Immature natural killer cell (primary cell): ENCODE results near the gene FBXW8. TPM values are rescaled to one million over a fixed set of nuclear protein-coding genes. Genes with fewer than 3 reads are reported as not detected.
"Not testable (repeated sequence)": the region's sequence is repeated elsewhere in the genome, so short reads cannot be mapped to it uniquely, and the experiment has no call there.

Source experiments
- DNase-seq, 3 donors: peaks; one replicate each; pipeline ENCODE4 v3.0.0; 2022; ENCODE audit warnings: mixed read lengths in 1 of 3
- H3K27ac Mint-ChIP-seq, 6 donors: one replicate each; pipeline ENCODE4 v1.8.0; 2020; ENCODE audit warnings: mixed read lengths in 6 of 6, mild to moderate bottlenecking in 5 of 6, inconsistent platforms in 4 of 6, moderate library complexity in 3 of 6
- H3K27me3 Mint-ChIP-seq, 3 donors: one replicate each; pipeline ENCODE4 v1.8.0; 2020 to 2021; ENCODE audit warnings: low read depth in 3 of 3, mild to moderate bottlenecking in 3 of 3, mixed read lengths in 3 of 3, moderate library complexity in 3 of 3, inconsistent platforms in 1 of 3
- H3K36me3 Mint-ChIP-seq, 3 donors: one replicate each; pipeline ENCODE4 v1.8.0; 2020; ENCODE audit warnings: mixed read lengths in 3 of 3, inconsistent platforms in 2 of 3, mild to moderate bottlenecking in 2 of 3
- H3K4me1 Mint-ChIP-seq, 2 donors: one replicate each; pipeline ENCODE4 v1.8.0; 2020; ENCODE audit warnings: inconsistent platforms in 2 of 2, mild to moderate bottlenecking in 2 of 2, mixed read lengths in 2 of 2, moderate library complexity in 1 of 2
- H3K4me3 Mint-ChIP-seq, 5 donors: one replicate each; pipeline ENCODE4 v1.8.0; 2020; ENCODE audit warnings: mild to moderate bottlenecking in 5 of 5, mixed read lengths in 5 of 5, inconsistent platforms in 3 of 5, moderate library complexity in 3 of 5
- H3K9me3 Mint-ChIP-seq, 6 donors: one replicate each; pipeline ENCODE4 v1.8.0; 2020; ENCODE audit warnings: mild to moderate bottlenecking in 6 of 6, mixed read lengths in 6 of 6, inconsistent platforms in 4 of 6, moderate library complexity in 3 of 6
- polyA plus RNA-seq, 3 donors: library from polyadenylated mRNA; unstranded; fragments of 300-500 nt; fragmentation: Illumina TruSeq; gene quantifications; one replicate each; pipeline ENCODE4 v1.2.3, GENCODE V29; 2021

FBXW8 gene
- polyA plus RNA-seq, 3 donors from 2014 or later, result 6.6 to 11.6 (median 10.6) TPM

DNA sequence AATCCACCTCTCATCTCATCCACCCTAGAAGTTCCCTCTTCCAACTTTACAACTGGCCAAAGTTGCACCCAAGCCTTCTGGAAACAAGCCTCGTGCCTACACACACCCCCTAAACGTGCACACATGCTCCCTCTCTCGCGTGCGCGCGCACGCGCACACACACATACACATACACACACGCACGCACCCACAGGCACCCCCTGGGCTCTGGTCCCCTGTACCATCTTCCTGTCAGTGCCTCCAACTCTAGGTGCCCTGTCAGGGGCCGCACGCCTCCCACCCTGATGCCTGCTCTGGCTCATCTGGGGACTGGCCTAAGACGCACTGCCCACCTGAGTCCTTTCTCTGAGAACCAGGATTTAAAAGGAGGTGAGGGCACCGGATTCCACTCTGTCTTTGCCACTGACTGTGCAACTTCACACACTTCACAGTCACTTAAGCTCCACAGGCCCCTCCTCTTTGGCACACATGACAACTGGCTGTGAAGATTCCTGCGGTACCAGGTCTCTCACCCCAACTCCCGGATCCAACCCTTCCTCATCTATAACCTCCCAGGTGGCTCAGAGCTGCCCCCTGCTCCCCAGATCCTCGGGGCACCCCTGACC lies 142.9 kb downstream of the FBXW8 start:
- Mint-ChIP-seq H3K36me3 (peaks cover 0 to 22% (median 12%) of the 10 kb centered on the region in 3 donors), H3K4me3 (peak overlapping the region in 3 of 5 donors; percentile 30 to 52 (median 45)), H3K4me1 (peaks cover 45 to 59% of the 10 kb centered on the region in 2 donors), H3K27me3 (peaks cover 0 to 12% (median 3%) of the 10 kb centered on the region in 3 donors), H3K27ac (no peak overlapping the region), H3K9me3 (no peaks in the 10 kb centered on the region)
- no peak for DNase-seq

DNA sequence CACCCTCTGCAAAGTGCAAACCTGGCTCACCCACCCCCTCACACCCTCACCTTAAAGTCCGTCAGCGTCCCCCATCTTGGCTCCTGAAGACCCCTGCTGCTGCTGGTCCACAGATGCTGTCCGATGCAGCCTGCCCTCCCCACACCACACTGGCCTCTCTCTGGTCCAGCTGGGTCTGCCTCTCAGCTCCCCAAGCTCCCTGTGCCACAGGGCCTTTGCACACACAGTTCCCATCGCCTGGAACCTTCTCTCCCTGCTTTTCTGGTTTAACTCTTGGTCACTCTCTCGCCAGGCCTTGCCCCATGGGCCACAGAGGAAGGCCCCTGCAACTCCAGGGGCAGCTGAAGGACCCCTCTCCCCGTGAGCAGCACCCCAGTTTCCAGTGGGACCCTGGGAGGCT lies 143.5 kb downstream of the FBXW8 start:
- Mint-ChIP-seq H3K27ac (no peak overlapping the region), H3K9me3 (no peaks in the 10 kb centered on the region), H3K27me3 (peaks cover 0 to 12% (median 3%) of the 10 kb centered on the region in 3 donors), H3K4me3 (peak overlapping the region in 1 of 5 donors; percentile 30), H3K36me3 (peaks cover 0 to 22% (median 12%) of the 10 kb centered on the region in 3 donors), H3K4me1 (peaks cover 49 to 60% of the 10 kb centered on the region in 2 donors)
- DNase-seq, result no peak

DNA sequence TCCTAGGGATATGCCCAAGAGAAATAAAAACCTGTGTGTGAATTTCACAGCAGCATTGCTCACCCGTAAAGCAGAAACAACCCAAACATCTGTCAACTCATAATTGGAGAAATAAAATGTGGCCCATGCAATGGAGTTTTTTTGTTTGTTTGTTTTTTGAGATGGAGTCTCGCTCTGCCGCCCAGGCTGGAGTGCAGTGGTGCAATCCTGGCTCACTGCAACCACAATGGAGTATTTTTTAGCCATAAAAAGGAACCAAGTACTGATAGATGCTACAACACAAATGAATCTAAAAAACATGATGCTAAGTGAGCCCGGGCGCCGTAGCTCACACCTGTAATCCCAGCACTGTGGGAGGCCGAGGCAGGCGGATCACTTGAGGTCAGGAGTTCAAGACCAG lies 146.9 kb downstream of the FBXW8 start:
- not testable (repeated sequence) for H3K4me3 Mint-ChIP-seq, H3K27me3 Mint-ChIP-seq, DNase-seq, H3K9me3 Mint-ChIP-seq
- H3K36me3 Mint-ChIP-seq, result peaks cover 0 to 19% (median 12%) of the 10 kb centered on the region in 3 donors
- peaks cover 51 to 60% of the 10 kb centered on the region in 2 donors for H3K4me1 Mint-ChIP-seq
- H3K27ac Mint-ChIP-seq, result peak overlapping the region in 2 of 6 donors; percentile 25 to 58

DNA sequence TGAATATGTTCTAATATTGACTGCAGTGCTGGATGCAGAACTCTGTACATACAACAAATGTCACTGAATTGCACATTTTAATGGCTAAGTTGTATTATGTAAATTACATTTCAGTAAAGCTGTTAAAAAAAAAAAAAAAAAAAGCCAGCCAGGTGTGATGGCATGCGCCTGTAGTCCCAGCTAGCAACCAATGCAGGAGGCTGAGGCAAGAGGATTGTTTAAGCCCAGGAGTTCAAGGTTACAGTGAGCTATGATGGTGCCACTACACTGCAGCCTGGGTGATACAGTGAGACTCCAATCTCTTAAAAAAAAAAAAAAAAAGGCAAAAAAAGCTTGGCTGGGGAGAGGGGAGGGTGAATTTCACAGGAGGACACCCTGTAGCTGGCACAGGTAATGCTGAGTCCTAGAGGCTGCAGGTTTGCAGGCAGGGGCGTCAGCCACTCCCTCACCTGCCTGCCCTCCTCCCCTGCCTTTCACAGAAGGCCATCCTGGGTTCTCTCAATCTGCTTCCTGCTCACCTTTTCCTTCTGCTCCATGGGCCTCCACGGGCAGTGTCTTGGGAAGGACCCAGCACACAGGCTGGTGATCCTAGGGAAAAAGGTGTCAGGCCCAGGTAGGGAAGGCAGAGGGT lies 147.8 kb downstream of the FBXW8 start:
- peak overlapping the region in 3 of 6 donors; percentile 15 to 28 (median 25) for H3K27ac Mint-ChIP-seq
- no peaks in the 10 kb centered on the region for H3K9me3 Mint-ChIP-seq
- peaks cover 51 to 60% of the 10 kb centered on the region in 2 donors for H3K4me1 Mint-ChIP-seq
- H3K36me3 Mint-ChIP-seq, result peaks cover 0 to 16% (median 10%) of the 10 kb centered on the region in 3 donors
- DNase-seq, result no peak
- peaks cover 0 to 9% (median 4%) of the 10 kb centered on the region in 3 donors for H3K27me3 Mint-ChIP-seq
- H3K4me3 Mint-ChIP-seq, result no peak overlapping the region

DNA sequence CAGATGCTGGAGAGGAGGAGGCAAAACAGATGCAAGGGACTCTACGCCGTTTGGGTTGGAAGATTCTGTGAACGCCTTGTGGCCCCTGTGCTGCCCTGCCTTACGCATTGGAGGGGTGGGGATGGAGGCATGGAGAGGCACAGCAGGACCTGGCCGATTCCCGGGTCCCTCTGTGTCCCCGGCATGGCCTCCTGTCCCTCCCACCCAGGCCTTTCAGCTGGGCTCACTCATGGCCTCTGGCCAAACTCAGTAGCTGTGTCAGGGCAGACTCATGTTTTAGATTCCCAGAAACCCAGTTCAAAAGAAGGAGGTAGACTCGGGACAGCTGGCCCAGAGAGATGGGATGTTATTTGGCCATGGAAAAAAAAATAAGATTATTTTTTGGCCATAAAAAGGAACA lies 148.4 kb downstream of the FBXW8 start:
- Mint-ChIP-seq H3K4me3 (no peak overlapping the region), H3K4me1 (peaks cover 52 to 61% of the 10 kb centered on the region in 2 donors), H3K27ac (no peak overlapping the region)

DNA sequence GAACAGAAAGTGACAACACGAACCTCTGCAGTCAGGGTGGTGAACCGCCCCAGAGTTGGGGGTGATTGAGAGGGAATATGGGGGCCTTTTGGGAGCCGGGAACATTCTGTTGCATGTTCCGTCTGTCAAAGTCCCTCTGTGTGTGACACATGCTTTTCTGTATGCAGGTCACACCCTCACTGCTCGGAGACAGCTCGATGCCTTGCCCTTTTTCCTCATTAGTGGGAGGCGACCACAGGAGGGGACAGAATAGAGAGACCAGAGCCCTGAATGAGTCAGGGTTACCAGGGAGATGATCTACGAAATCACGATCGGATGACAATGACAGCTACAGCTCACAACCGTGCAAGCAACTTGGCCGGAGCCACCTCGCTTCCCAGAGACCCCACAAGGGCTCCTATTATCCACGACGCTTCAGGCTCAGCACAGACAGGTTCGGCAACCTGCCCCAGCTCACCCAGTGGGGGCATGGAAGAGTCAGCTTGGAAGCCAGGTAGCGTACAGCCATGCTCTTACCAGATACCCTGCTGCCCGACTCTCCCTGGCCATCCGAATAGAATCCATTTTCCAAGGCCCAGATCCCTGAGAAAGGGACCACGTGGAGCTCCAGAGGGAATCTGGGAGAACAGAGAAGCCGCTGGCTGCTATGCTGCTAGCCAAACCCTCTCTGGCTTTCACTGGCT lies 149.6 kb downstream of the FBXW8 start:
- Mint-ChIP-seq H3K36me3 (peaks cover 0 to 9% (median 4%) of the 10 kb centered on the region in 3 donors), H3K4me1 (peaks cover 63 to 73% of the 10 kb centered on the region in 2 donors), H3K4me3 (peak overlapping the region in 1 of 5 donors; percentile 22), H3K27ac (peak overlapping the region; percentile 9 to 85 (median 66)), H3K9me3 (no peaks in the 10 kb centered on the region), H3K27me3 (peaks cover 0 to 4% (median 4%) of the 10 kb centered on the region in 3 donors)
- DNase-seq, result no peak

More for the DNA sequence above, 148.4 kb downstream of the FBXW8 start:
- no peak for DNase-seq
- no peaks in the 10 kb centered on the region for H3K9me3 Mint-ChIP-seq
- H3K27me3 Mint-ChIP-seq, result peaks cover 0 to 6% (median 4%) of the 10 kb centered on the region in 3 donors
- peaks cover 0 to 11% (median 9%) of the 10 kb centered on the region in 3 donors for H3K36me3 Mint-ChIP-seq

DNA sequence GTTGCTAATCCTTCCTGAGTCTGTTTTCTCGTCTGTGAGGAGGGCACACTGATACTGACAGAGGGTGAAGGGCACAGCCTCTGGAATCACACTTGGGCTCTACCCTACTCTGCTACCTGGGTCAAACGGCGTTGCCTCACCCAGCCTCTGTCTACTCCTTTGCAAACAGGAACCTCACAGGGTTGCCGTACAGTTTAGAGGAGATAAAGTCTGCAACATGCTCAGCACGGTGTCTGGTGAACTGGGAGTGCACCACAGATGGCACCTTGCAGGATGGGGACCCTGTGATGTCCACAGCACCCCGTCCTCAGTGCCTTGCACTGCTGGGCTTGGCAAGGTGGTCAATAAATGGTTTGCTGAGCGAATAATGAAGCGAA lies 150.2 kb downstream of the FBXW8 start:
- H3K9me3 Mint-ChIP-seq, result no peaks in the 10 kb centered on the region
- H3K4me1 Mint-ChIP-seq, result peaks cover 68 to 78% of the 10 kb centered on the region in 2 donors
- peak overlapping the region in 5 of 6 donors; percentile 46 to 85 (median 68) for H3K27ac Mint-ChIP-seq
- no peak for DNase-seq
- peaks cover under 1 to 4% (median 4%) of the 10 kb centered on the region in 3 donors for H3K27me3 Mint-ChIP-seq
- H3K4me3 Mint-ChIP-seq, result peak overlapping the region in 1 of 5 donors; percentile 31
- H3K36me3 Mint-ChIP-seq, result peaks cover 0 to 9% (median 4%) of the 10 kb centered on the region in 3 donors

DNA sequence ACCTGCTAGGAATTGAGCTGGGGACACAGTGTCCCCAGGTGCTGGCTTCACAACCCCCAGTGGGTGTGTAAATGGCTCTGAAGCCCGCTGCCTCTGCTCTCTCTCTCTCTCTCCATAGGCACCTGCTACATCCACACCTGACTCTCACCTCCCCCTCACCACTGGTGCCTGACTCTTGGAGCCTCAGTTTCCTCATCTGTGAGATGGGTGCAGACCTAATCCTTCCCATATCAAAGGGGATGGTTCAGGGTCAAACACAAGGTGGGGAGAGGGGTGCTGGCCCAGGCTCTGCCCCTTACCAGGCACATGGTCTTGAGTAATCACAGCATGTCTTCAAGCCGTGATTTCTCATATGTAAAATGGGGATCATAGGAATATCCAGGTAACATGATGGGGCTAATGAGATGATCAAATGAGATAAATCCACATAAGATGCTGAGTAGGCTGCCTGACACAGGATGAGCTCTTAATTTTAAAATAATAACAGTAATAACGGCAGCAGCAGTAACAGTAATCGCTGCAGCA lies 150.9 kb downstream of the FBXW8 start:
- no peak for DNase-seq
- peaks cover 2 to 6% (median 5%) of the 10 kb centered on the region in 3 donors for H3K27me3 Mint-ChIP-seq
- H3K4me3 Mint-ChIP-seq, result peak overlapping the region in 1 of 5 donors; percentile 15
- H3K27ac Mint-ChIP-seq, result peak overlapping the region; percentile 14 to 73 (median 54)
- H3K4me1 Mint-ChIP-seq, result peaks cover 73 to 85% of the 10 kb centered on the region in 2 donors
- H3K9me3 Mint-ChIP-seq, result no peaks in the 10 kb centered on the region
- H3K36me3 Mint-ChIP-seq, result peaks cover 0 to 9% (median 4%) of the 10 kb centered on the region in 3 donors

DNA sequence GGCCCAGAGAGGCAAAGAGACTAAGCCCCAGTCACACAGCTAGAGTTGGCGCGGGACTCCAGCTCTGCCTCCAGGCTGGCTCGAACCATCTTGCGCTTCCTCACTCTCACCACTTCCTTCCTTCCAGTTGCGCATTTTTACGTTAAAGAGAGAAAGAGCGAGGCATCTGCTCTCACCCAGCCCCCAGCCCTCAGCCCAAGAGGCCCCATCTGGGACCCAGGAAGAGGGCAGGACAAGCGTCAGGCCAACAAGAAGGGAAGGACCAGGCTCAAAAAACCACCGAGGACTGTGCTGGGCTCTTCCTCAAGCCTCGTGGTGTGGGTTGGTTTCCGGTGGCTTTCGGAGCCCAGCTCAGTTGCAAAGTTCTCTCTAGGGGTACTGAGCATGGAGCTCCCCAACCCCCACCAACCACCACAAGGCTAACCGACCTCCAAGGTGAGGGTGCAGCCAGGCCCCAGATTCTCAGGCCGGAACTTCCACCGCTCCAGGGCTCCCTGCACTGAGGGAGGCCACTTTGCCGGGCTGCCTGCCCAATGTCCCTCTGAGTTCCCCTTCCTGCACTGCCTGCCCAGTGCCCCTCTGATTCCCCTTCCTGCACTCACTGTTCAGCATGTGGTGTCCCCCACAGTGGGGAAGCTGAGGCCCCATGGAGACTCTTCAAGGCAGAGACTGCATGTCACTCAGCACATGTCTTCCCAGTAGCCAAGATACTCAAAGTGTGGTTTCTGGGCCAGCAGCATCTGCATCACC lies 152.6 kb downstream of the FBXW8 start:
- DNase-seq, result peak; percentile 78 to 81 (median 81)
- H3K4me1 Mint-ChIP-seq, result peaks cover 86 to 87% of the 10 kb centered on the region in 2 donors
- H3K27ac Mint-ChIP-seq, result peak overlapping the region; percentile 87 to 93 (median 90)
- peaks cover 2 to 6% (median 6%) of the 10 kb centered on the region in 3 donors for H3K27me3 Mint-ChIP-seq
- peaks cover 0 to under 1% (median 0%) of the 10 kb centered on the region in 3 donors for H3K36me3 Mint-ChIP-seq
- no peaks in the 10 kb centered on the region for H3K9me3 Mint-ChIP-seq
- peak overlapping the region; percentile 67 to 86 (median 82) for H3K4me3 Mint-ChIP-seq

DNA sequence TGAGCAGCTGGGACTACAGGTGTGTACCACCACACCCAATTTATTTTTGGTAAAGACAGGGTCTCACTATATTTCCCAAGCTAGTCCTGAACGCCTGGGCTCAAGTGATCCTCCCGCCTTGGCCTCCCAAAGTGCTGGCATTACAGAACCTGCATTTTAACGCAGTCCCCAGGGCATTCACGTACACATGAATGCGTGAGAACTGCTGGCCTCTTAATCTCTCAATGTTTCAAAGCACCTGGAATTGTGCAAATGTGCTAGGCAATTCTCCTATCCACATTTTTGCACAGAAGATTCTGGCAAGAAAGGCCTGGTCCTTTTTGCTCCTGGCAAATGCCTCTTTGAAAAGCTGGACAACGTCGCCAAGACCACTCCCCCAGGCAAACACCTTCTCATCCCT lies 153.3 kb downstream of the FBXW8 start:
- H3K36me3 Mint-ChIP-seq, result no peaks in the 10 kb centered on the region
- peaks cover 86 to 87% of the 10 kb centered on the region in 2 donors for H3K4me1 Mint-ChIP-seq
- H3K4me3 Mint-ChIP-seq, result peak overlapping the region; percentile 67 to 86 (median 82)
- peaks cover 2 to 6% (median 6%) of the 10 kb centered on the region in 3 donors for H3K27me3 Mint-ChIP-seq
- no peaks in the 10 kb centered on the region for H3K9me3 Mint-ChIP-seq
- no peak for DNase-seq
- peak overlapping the region; percentile 87 to 93 (median 90) for H3K27ac Mint-ChIP-seq

DNA sequence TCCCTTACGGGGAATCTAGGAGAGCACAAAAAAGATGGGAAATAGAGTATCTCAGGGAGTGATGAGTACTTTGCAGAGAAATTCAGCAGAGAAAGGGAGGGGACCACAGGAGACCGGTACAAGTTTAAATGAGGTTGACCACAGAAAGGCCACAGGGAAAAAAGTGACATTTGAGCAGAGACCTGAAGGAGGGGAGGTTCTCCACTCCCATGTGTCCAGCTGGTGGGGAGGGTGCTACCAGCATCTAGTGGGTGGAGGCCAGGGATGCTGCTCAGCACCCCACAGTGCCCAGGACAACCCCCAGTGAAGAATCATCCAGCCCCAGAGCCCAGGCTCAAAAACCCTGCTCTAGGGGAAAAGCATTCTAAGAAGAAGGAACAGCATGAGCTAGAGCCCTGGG lies 153.8 kb downstream of the FBXW8 start:
- Mint-ChIP-seq H3K36me3 (no peaks in the 10 kb centered on the region), H3K9me3 (no peaks in the 10 kb centered on the region), H3K4me1 (peaks cover 88 to 91% of the 10 kb centered on the region in 2 donors), H3K27me3 (peaks cover 2 to 6% (median 6%) of the 10 kb centered on the region in 3 donors), H3K27ac (peak overlapping the region; percentile 59 to 92 (median 88)), H3K4me3 (peak overlapping the region; percentile 67 to 86 (median 82))
- DNase-seq, result no peak

DNA sequence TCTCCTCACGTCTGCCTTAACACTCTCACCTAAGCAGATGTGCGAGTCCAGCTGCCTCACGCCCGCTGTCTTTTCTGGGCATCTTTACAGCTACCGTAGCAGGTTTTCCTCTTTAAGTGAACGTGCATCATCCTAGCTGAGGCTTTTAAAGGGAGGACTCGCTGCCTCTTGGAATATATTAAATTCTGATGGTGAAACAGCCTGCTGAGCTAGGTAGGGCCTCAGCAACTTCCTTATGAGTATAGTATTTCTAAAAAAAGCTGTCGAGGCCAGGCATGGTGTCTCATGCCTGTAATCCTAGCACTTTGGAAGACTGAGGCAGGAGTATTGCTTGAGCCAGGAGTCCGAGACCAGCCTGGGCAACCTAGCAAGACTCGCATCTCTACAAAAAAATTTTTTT lies 156.3 kb downstream of the FBXW8 start:
- Mint-ChIP-seq H3K36me3 (no peaks in the 10 kb centered on the region), H3K4me1 (peaks cover 88 to 89% of the 10 kb centered on the region in 2 donors), H3K27me3 (peaks cover 2 to 6% (median 6%) of the 10 kb centered on the region in 3 donors), H3K4me3 (peak overlapping the region in 2 of 5 donors; percentile 15 to 19), H3K27ac (peak overlapping the region in 3 of 6 donors; percentile 72 to 74 (median 72)), H3K9me3 (no peaks in the 10 kb centered on the region)
- no peak for DNase-seq

DNA sequence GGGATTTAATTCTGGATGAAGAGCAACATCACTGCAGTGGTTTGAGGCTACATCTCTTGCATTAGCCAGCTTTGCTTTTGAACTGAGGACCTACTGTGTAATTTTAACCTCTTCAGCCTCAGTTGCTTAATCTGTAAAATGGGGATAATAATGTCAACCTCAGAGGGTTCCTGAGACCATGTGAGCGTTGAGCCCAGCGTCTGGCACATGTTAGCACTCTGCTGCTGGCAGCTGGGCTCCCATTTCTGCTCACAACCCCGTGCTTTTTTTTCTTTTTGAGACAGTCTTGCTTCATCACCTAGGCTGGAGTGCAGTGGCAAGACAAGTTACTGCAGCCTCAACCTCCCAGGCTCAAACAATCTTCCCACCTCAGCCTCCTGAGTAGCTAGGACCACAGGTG lies 156.9 kb downstream of the FBXW8 start:
- peaks cover 83 to 85% of the 10 kb centered on the region in 2 donors for H3K4me1 Mint-ChIP-seq
- H3K27ac Mint-ChIP-seq, result peak overlapping the region in 1 of 6 donors; percentile 36
- H3K9me3 Mint-ChIP-seq, result no peaks in the 10 kb centered on the region
- peaks cover 2 to 6% (median 6%) of the 10 kb centered on the region in 3 donors for H3K27me3 Mint-ChIP-seq
- H3K36me3 Mint-ChIP-seq, result no peaks in the 10 kb centered on the region
- no peak overlapping the region for H3K4me3 Mint-ChIP-seq
- DNase-seq, result no peak
